Tibial artery (tissue), 4 donors: Measurements from ENCODE around the gene NUCB1.
"Not testable (repeated sequence)": the region's sequence is repeated elsewhere in the genome, so short reads cannot be mapped to it uniquely, and the experiment has no call there.

Source experiments
- DNase-seq, 2 donors: peaks; one replicate each; pipeline ENCODE4 v3.0.0-alpha.2; 2019
- H3K27ac ChIP-seq, 2 donors: fragments of 200-600 bp; sonication (generic) in 1 of 2; 1 replicate in 1 of 2; 2 replicates in 1 of 2; pipeline ENCODE4 v1.5.1; 2018 to 2019; ENCODE audit warnings: mild to moderate bottlenecking in 1 of 2
- H3K27me3 ChIP-seq, 2 donors: fragments of 200-600 bp; sonication (generic) in 1 of 2; one replicate each; pipeline versions ENCODE4 v1.5.1 to v1.6.0; 2016 to 2019
- H3K36me3 ChIP-seq, 3 donors: fragments of 200-600 bp; sonication (generic) in 2 of 3; one replicate each; pipeline ENCODE4 v1.5.1; 2016 to 2019; ENCODE audit warnings: mild to moderate bottlenecking in 2 of 3
- H3K4me1 ChIP-seq, 4 donors: fragments of 200-600 bp; sonication (generic) in 2 of 4; 1 replicate in 3 of 4; 2 replicates in 1 of 4; pipeline ENCODE4 v1.5.1; 2016 to 2019
- H3K4me3 ChIP-seq, 2 donors: fragments of 200-600 bp; sonication (generic) in 1 of 2; 1 replicate in 1 of 2; 2 replicates in 1 of 2; pipeline ENCODE4 v1.5.1; 2018 to 2019; ENCODE audit warnings: mild to moderate bottlenecking in 2 of 2
- H3K9me3 ChIP-seq, 3 donors: fragments of 200-600 bp; sonication (generic) in 1 of 3; one replicate each; pipeline ENCODE4 v1.5.1; 2016 to 2019
- intact Hi-C: fragments of 100-400 bp; cut with DNase I; formaldehyde crosslinking; loops from one replicate; pipeline ENCODE4 v1.15.0; 2023; ENCODE audit warnings: low total_unique reads
- TF ChIP-seq, protein P1 (sequence below), 2 experiments: fragments of 200-600 bp in 1 of 2; fragments of 450-650 bp in 1 of 2; IDR thresholded peaks; one replicate each; pipeline ENCODE4 v1.5.1; 2017 to 2019; ENCODE audit warnings: antibody characterized with exemption in 2 of 2, mild to moderate bottlenecking in 1 of 2, moderate library complexity in 1 of 2

The NUCB1 gene

DNA sequence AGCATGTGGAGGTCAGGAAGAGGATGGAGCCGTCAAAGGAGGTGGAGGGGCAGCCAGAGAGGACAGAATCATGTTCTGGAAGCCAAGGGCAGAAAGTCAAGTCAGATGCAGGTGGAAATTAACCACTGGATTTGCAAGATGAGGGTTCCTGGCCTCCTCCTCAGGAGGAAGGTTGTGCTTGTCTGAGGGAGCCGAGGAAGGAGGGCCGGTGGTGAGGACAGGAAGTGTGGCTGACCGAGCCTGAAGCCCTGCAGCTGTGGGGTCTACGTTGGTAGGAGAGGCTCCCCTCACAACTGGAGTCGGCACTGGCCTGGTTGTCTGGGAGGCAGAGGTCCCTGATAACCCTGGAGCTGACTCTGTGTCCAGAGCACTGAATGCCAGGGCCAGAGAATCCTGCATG is 18.0 kb downstream of the NUCB1 start:
- Histone ChIP-seq H3K4me1 (no peaks in the 10 kb centered on the region), H3K27ac (no peak overlapping the region), H3K27me3 (no peaks in the 10 kb centered on the region), H3K4me3 (no peak overlapping the region), H3K9me3 (no peaks in the 10 kb centered on the region), H3K36me3 (peaks cover 65 to 100% (median 87%) of the 10 kb centered on the region in 3 donors)
- intact Hi-C loops: no loop called here
- TF ChIP-seq, protein P1, sequence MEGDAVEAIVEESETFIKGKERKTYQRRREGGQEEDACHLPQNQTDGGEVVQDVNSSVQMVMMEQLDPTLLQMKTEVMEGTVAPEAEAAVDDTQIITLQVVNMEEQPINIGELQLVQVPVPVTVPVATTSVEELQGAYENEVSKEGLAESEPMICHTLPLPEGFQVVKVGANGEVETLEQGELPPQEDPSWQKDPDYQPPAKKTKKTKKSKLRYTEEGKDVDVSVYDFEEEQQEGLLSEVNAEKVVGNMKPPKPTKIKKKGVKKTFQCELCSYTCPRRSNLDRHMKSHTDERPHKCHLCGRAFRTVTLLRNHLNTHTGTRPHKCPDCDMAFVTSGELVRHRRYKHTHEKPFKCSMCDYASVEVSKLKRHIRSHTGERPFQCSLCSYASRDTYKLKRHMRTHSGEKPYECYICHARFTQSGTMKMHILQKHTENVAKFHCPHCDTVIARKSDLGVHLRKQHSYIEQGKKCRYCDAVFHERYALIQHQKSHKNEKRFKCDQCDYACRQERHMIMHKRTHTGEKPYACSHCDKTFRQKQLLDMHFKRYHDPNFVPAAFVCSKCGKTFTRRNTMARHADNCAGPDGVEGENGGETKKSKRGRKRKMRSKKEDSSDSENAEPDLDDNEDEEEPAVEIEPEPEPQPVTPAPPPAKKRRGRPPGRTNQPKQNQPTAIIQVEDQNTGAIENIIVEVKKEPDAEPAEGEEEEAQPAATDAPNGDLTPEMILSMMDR (IDR thresholded peaks at IDR 0.05): no peak
- no peak for DNase-seq

DNA sequence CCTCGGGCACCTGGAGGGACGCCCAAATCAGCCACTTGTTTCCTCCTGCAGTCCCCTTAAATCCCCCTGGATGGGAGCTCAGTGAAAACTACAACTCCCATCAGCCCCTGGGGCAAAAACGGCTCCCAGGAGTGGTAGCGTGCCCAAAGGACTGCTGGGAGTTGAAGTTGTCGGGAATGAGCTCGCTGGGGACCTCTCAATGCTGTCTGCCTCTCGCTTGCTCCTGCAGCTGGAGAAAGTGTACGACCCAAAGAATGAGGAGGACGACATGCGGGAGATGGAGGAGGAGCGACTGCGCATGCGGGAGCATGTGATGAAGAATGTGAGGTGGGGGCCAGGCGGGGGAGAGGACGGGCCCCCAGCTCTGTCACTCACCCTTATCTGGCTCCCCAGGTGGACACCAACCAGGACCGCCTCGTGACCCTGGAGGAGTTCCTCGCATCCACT is 18.7 kb downstream of the NUCB1 start:
- Histone ChIP-seq H3K9me3 (no peaks in the 10 kb centered on the region), H3K27ac (no peak overlapping the region), H3K27me3 (no peaks in the 10 kb centered on the region), H3K4me1 (no peaks in the 10 kb centered on the region), H3K4me3 (no peak overlapping the region), H3K36me3 (peaks cover 58 to 100% (median 86%) of the 10 kb centered on the region in 3 donors)
- TF ChIP-seq, protein P1 (IDR thresholded peaks at IDR 0.05): no peak
- intact Hi-C loops: no loop called here
- no peak for DNase-seq

DNA sequence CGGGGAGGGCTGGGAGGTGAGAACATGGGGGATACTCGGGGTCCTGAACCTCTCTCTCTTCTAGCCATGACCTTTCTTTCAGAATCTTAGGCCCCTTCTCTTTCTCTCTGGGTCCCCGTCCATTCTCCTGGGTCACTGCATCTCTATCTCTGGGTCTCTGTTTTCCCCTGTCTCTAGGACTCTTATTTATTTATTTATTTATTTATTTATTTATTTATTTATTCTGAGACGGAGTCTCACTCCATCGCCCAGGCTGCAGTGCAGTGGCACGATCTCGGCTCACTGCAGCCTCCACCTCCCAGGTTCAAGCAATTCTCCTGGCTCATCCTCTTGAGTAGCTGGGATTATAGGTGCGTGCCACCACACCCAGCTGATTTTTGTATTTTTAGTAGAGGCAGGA is 19.2 kb downstream of the NUCB1 start:
- H3K9me3 ChIP-seq, DNase-seq, H3K27me3 ChIP-seq, intact Hi-C loops, H3K4me3 ChIP-seq, H3K4me1 ChIP-seq, H3K27ac ChIP-seq: not testable (repeated sequence)
- H3K36me3 ChIP-seq: peaks cover 53 to 98% (median 82%) of the 10 kb centered on the region in 3 donors

DNA sequence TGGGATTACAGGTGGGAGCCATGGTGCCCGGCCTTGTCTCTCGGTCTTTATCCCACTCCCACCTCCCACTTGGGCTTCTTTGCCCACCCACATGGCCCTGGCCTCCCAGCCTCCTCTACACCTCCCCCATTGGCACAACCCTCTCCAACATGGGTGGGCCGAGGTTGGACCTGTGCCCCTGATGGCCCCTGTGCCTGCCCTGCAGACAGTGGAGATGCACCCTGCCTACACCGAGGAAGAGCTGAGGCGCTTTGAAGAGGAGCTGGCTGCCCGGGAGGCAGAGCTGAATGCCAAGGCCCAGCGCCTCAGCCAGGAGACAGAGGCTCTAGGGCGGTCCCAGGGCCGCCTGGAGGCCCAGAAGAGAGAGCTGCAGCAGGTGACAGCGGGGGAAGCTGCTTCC is 20.8 kb downstream of the NUCB1 start:
- Histone ChIP-seq H3K27ac (no peak overlapping the region), H3K36me3 (peaks cover 37 to 81% (median 65%) of the 10 kb centered on the region in 3 donors), H3K4me3 (no peak overlapping the region), H3K27me3 (no peaks in the 10 kb centered on the region), H3K9me3 (no peaks in the 10 kb centered on the region), H3K4me1 (no peaks in the 10 kb centered on the region)
- intact Hi-C loops: no loop called here
- no peak for DNase-seq
- TF ChIP-seq, protein P1 (IDR thresholded peaks at IDR 0.05): no peak

DNA sequence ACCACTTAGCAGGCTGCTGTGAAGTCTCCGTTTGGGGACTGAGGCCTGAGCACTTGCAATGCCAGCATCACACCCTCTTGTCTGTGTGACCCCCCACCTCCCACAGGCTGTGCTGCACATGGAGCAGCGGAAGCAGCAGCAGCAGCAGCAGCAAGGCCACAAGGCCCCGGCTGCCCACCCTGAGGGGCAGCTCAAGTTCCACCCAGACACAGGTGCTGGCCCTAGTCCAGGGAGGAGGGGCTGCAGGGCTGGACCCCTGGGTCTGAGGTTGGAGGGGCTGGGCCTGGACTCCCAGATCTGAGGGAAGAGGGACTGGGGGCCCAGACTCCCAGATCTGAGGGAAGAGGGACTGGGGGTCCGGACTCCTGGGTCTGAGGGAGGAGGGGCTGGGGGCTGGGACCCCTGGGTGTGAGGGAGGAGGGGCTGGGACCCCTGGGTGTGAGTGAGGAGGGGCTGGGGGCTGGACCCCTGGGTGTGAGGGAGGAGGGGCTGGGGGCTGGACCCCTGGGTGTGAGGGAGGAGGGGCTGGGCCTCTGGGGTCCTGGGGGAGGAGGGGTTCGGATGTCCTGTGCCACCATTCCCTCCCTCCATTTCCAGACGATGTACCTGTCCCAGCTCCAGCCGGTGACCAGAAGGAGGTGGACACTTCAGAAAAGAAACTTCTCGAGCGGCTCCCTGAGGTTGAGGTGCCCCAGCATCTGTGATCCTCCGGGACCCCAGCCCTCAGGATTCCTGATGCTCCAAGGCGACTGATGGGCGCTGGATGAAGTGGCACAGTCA is 21.8 kb downstream of the NUCB1 start:
- Histone ChIP-seq H3K9me3 (no peaks in the 10 kb centered on the region), H3K27me3 (no peaks in the 10 kb centered on the region), H3K27ac (no peak overlapping the region), H3K4me1 (peaks cover 0 to 3% (median under 1%) of the 10 kb centered on the region in 4 donors), H3K36me3 (peaks cover 31 to 71% (median 55%) of the 10 kb centered on the region in 3 donors), H3K4me3 (no peak overlapping the region)
- intact Hi-C loops: no loop called here
- DNase-seq: no peak
- TF ChIP-seq, protein P1 (IDR thresholded peaks at IDR 0.05): no peak
